Trophoblast cell (in vitro differentiated cells and primary cell): ENCODE measurements around the gene KIF16B.

Source experiments
- DNase-seq, 2 donors: peaks; one replicate each; pipeline ENCODE4 v3.0.0-alpha.2; 2016
- H2AFZ ChIP-seq: 2 replicates; pipeline ENCODE4 v1.6.1; 2013; ENCODE audit warnings: low read length, moderate library complexity, mild to moderate bottlenecking; ENCODE audit not compliant: insufficient read depth, poor library complexity
- H2AK5ac ChIP-seq: 2 replicates; pipeline ENCODE4 v1.6.1; 2013; ENCODE audit warnings: mild to moderate bottlenecking, low read length
- H2BK120ac ChIP-seq: 2 replicates; pipeline ENCODE4 v1.6.1; 2013; ENCODE audit warnings: low read length, mild to moderate bottlenecking, moderate library complexity; ENCODE audit not compliant: insufficient read depth, poor library complexity
- H2BK12ac ChIP-seq: 2 replicates; pipeline ENCODE4 v1.6.1; 2013; ENCODE audit warnings: mild to moderate bottlenecking, low read length, moderate library complexity
- H2BK5ac ChIP-seq: 2 replicates; pipeline ENCODE4 v1.6.1; 2013; ENCODE audit warnings: low read length, low read depth, moderate library complexity, mild to moderate bottlenecking; ENCODE audit not compliant: poor library complexity
- H3K14ac ChIP-seq: 2 replicates; pipeline ENCODE4 v1.6.1; 2013; ENCODE audit warnings: mild to moderate bottlenecking, low read length
- H3K18ac ChIP-seq: 2 replicates; pipeline ENCODE4 v1.6.1; 2013; ENCODE audit warnings: mild to moderate bottlenecking, low read length
- H3K23ac ChIP-seq: 2 replicates; pipeline ENCODE4 v1.6.1; 2013; ENCODE audit warnings: low read length
- H3K27ac ChIP-seq: 2 replicates; pipeline ENCODE4 v1.5.1; 2013; ENCODE audit warnings: low read depth, mild to moderate bottlenecking, inconsistent platforms, low read length, moderate library complexity
- H3K27me3 ChIP-seq: 2 replicates; pipeline ENCODE4 v1.6.1; 2013; ENCODE audit warnings: inconsistent platforms, mild to moderate bottlenecking, low read length, moderate library complexity; ENCODE audit not compliant: insufficient read depth
- H3K36me3 ChIP-seq, 2 experiments: 1 replicate in 1 of 2; 2 replicates in 1 of 2; pipeline ENCODE4 v1.6.1; 2013; ENCODE audit warnings: low read length in 2 of 2, mild to moderate bottlenecking in 2 of 2, moderate library complexity in 1 of 2; ENCODE audit not compliant: insufficient read depth in 2 of 2, control insufficient read depth in 1 of 2
- H3K4ac ChIP-seq: 2 replicates; pipeline ENCODE4 v1.6.1; 2013; ENCODE audit warnings: low read depth, mild to moderate bottlenecking, low read length, moderate library complexity
- H3K4me1 ChIP-seq, 2 experiments: 1 replicate in 1 of 2; 2 replicates in 1 of 2; pipeline ENCODE4 v1.6.1; 2013; ENCODE audit warnings: low read length in 2 of 2, mild to moderate bottlenecking in 2 of 2, moderate library complexity in 1 of 2; ENCODE audit not compliant: insufficient read depth in 2 of 2, control insufficient read depth in 1 of 2
- H3K4me2 ChIP-seq: 2 replicates; pipeline ENCODE4 v1.6.1; 2013; ENCODE audit warnings: inconsistent platforms, mild to moderate bottlenecking, low read length, moderate library complexity
- H3K4me3 ChIP-seq: 2 replicates; pipeline ENCODE4 v1.5.1; 2013; ENCODE audit warnings: mild to moderate bottlenecking, low read depth, low read length, inconsistent platforms
- H3K79me1 ChIP-seq: one replicate; pipeline ENCODE4 v1.6.1; 2013; ENCODE audit warnings: low read length
- H3K79me2 ChIP-seq: 2 replicates; pipeline ENCODE4 v1.6.1; 2013; ENCODE audit warnings: low read length, mild to moderate bottlenecking; ENCODE audit not compliant: control insufficient read depth, insufficient read depth, poor library complexity
- H3K9ac ChIP-seq: 2 replicates; pipeline ENCODE4 v1.6.1; 2013; ENCODE audit warnings: mild to moderate bottlenecking, low read length
- H3K9me3 ChIP-seq: 2 replicates; pipeline ENCODE4 v1.6.1; 2013; ENCODE audit warnings: low read depth, mild to moderate bottlenecking, control low read depth, inconsistent platforms, low read length; ENCODE audit not compliant: insufficient read depth
- H4K12ac ChIP-seq: 2 replicates; pipeline ENCODE4 v1.6.1; 2013; ENCODE audit warnings: low read depth, mild to moderate bottlenecking, low read length, moderate library complexity
- H4K8ac ChIP-seq: 2 replicates; pipeline ENCODE4 v1.6.1; 2013; ENCODE audit warnings: low read depth, mild to moderate bottlenecking, low read length, moderate library complexity
- H4K91ac ChIP-seq: one replicate; pipeline ENCODE4 v1.6.1; 2013; ENCODE audit warnings: low read depth, mild to moderate bottlenecking, low read length, moderate library complexity
- WGBS: extraction: QIAGEN DNeasy Blood & Tissue Kit; methylation state at CpG from one replicate; pipeline ENCODE4 v1.1.7; 2013; ENCODE audit warnings: missing lambda C conversion rate; ENCODE audit not compliant: insufficient read length, insufficient coverage; ENCODE audit errors: extremely low coverage; 5-methylcytosine and 5-hydroxymethylcytosine counted together

KIF16B gene

DNA sequence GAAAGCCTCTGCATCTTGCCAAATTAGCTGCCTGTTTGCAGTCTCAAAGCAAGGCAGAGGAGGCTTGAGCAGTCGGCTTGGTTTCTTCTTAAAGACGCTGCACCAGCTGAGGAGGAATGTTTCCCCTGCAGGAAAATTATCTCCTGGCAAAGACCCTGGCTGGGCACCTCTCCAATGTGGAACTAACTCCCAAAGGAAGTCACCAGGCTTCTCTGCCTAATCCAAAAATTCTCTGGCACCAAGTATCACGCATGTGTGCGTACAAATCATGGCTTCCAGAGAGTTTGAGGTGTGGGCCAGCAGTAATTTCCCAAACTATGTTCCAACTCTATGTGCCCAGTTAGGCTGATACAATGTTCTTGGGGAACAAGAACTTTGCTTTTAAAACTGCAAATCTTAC is 176.2 kb downstream of the KIF16B start:
- no peak overlapping the region for H2BK120ac ChIP-seq
- H3K14ac ChIP-seq, result no peak overlapping the region
- no peaks in the 10 kb centered on the region for H3K79me1 ChIP-seq
- H3K27me3 ChIP-seq, result no peaks in the 10 kb centered on the region
- H3K4ac ChIP-seq, result no peak overlapping the region
- H3K79me2 ChIP-seq, result no peaks in the 10 kb centered on the region
- H2AK5ac ChIP-seq, result no peak overlapping the region
- no peak overlapping the region for H3K23ac ChIP-seq
- H3K18ac ChIP-seq, result no peak overlapping the region
- no peak for DNase-seq
- no CpG with 5 or more reads among the region's 4 CpGs for WGBS
- no peak overlapping the region for H3K4me3 ChIP-seq
- no peak overlapping the region for H2AFZ ChIP-seq
- no peak overlapping the region for H4K8ac ChIP-seq
- peaks cover 4 to 6% of the 10 kb centered on the region in 2 experiments for H3K36me3 ChIP-seq
- H3K4me2 ChIP-seq, result no peak overlapping the region
- H2BK12ac ChIP-seq, result no peak overlapping the region
- H4K91ac ChIP-seq, result no peak overlapping the region
- H3K9ac ChIP-seq, result no peak overlapping the region
- H3K9me3 ChIP-seq, result peaks cover 2% of the 10 kb centered on the region
- H2BK5ac ChIP-seq, result no peak overlapping the region
- H3K4me1 ChIP-seq, result no peaks in the 10 kb centered on the region
- H3K27ac ChIP-seq, result no peak overlapping the region
- no peak overlapping the region for H4K12ac ChIP-seq

DNA sequence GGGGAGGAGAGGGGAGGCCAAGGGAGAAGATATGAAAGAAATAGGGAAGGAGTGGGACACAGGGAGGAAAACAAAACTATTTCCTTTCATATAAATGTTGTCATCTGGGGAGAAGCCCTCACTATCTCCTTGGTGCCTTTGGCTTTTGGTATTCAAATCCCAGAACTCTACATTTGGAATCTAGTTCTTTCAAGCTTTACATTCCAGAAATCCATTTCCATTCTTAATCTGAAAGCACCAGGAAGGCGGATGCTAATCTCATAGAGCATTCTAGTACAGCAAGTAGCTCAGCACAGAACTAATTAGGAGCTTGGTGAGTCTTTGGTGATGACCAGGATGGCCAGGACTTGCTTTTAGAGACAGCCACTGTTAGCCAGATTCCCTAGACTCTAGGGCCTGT is 177.9 kb downstream of the KIF16B start:
- no peak overlapping the region for H3K4ac ChIP-seq
- H3K36me3 ChIP-seq, result peaks cover 4 to 6% of the 10 kb centered on the region in 2 experiments
- H2BK5ac ChIP-seq, result no peak overlapping the region
- H4K12ac ChIP-seq, result no peak overlapping the region
- no peaks in the 10 kb centered on the region for H3K27me3 ChIP-seq
- no peak overlapping the region for H3K18ac ChIP-seq
- no peak overlapping the region for H3K4me3 ChIP-seq
- WGBS, result no CpG with 5 or more reads among the region's 1 CpG
- H3K4me2 ChIP-seq, result no peak overlapping the region
- no peak overlapping the region for H3K14ac ChIP-seq
- no peak overlapping the region for H3K9ac ChIP-seq
- no peaks in the 10 kb centered on the region for H3K4me1 ChIP-seq
- H3K23ac ChIP-seq, result no peak overlapping the region
- no peaks in the 10 kb centered on the region for H3K79me2 ChIP-seq
- H4K8ac ChIP-seq, result no peak overlapping the region
- no peak overlapping the region for H3K27ac ChIP-seq
- no peak overlapping the region for H2AK5ac ChIP-seq
- H2AFZ ChIP-seq, result no peak overlapping the region
- H2BK12ac ChIP-seq, result no peak overlapping the region
- H3K9me3 ChIP-seq, result peaks cover 2% of the 10 kb centered on the region
- DNase-seq, result no peak
- no peak overlapping the region for H4K91ac ChIP-seq
- H2BK120ac ChIP-seq, result no peak overlapping the region
- no peaks in the 10 kb centered on the region for H3K79me1 ChIP-seq

DNA sequence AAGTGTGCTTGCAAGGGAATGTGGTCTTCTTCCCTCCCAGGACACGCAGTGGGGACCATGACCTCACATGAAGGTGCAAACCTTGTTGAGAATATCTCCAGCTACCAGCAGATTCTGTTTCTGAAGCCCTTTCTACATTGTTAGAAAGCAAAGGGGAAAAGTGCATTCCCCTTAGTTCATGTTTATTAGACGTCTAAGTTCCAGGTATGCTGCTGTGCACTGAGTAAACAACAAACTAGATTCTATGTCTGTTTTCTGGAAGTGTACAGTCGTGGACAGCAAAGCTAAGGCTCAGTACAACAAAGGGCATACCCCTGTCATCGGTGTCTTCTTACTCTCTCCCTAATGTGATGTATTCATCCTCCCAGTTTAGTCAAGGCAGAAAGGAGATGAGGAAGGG is 178.5 kb downstream of the KIF16B start:
- H3K79me2 ChIP-seq, result no peaks in the 10 kb centered on the region
- H3K4me1 ChIP-seq, result no peaks in the 10 kb centered on the region

DNA sequence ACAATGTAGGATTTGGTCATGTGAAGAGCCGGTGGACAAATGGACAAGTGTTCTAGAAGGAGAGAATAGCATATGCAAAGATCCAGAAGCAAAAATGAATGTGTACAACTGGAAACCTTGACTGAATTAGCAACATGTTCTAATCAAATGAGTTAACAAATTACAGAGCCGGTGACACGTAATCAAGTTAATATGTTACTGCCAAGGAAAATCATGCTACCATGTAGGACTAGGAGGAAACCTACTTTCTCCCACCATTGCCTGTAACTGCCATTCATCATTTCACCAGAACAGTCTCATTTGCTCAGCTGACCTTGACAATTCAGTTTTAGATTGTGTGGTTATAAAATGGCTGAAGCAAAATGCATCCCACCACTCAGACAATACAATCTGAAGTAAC is 179.4 kb downstream of the KIF16B start:
- Histone ChIP-seq H2BK12ac (no peak overlapping the region), H3K9ac (no peak overlapping the region), H3K4ac (no peak overlapping the region), H3K27ac (no peak overlapping the region), H3K79me2 (no peaks in the 10 kb centered on the region), H3K4me3 (no peak overlapping the region), H3K27me3 (no peaks in the 10 kb centered on the region), H3K23ac (no peak overlapping the region), H2AFZ (no peak overlapping the region), H3K36me3 (peaks cover under 1 to 2% of the 10 kb centered on the region in 2 experiments), H2BK5ac (no peak overlapping the region), H4K12ac (no peak overlapping the region), H3K79me1 (no peaks in the 10 kb centered on the region), H2AK5ac (no peak overlapping the region), H3K4me2 (no peak overlapping the region), H3K18ac (no peak overlapping the region), H2BK120ac (no peak overlapping the region), H4K91ac (no peak overlapping the region), H3K4me1 (no peaks in the 10 kb centered on the region), H3K14ac (no peak overlapping the region), H4K8ac (no peak overlapping the region), H3K9me3 (peaks cover 2% of the 10 kb centered on the region)
- WGBS, result no CpG with 5 or more reads among the region's 3 CpGs
- DNase-seq, result no peak

More for the DNA sequence above, 178.5 kb downstream of the KIF16B start:
- Histone ChIP-seq H3K18ac (no peak overlapping the region), H3K4me2 (no peak overlapping the region), H2AK5ac (no peak overlapping the region), H2AFZ (no peak overlapping the region), H4K8ac (no peak overlapping the region), H2BK5ac (no peak overlapping the region), H3K36me3 (peaks cover 2 to 4% of the 10 kb centered on the region in 2 experiments), H2BK120ac (no peak overlapping the region), H3K27ac (no peak overlapping the region), H2BK12ac (no peak overlapping the region), H3K4me3 (no peak overlapping the region), H3K4ac (no peak overlapping the region), H3K23ac (no peak overlapping the region), H3K79me1 (no peaks in the 10 kb centered on the region), H4K91ac (no peak overlapping the region), H3K14ac (no peak overlapping the region), H4K12ac (no peak overlapping the region), H3K27me3 (no peaks in the 10 kb centered on the region), H3K9ac (no peak overlapping the region), H3K9me3 (peaks cover 2% of the 10 kb centered on the region)
- no peak for DNase-seq
- no CpG with 5 or more reads among the region's 4 CpGs for WGBS
